Measurements from ENCODE around the gene SLC22A13. TPM values are rescaled to one million over a fixed set of nuclear protein-coding genes. Genes with fewer than 3 reads are reported as not detected.

SLC22A13 gene
- total RNA-seq, 4 donors from 2014 or later: 0.16 to 1.3 (median 0.69) TPM

- no peak overlapping the region for H3K27ac ChIP-seq
- peaks cover 0 to 9% of the 10 kb centered on the region in 2 donors for H3K36me3 ChIP-seq
- H3K4me1 ChIP-seq: no peaks in the 10 kb centered on the region
- H3K27me3 ChIP-seq: no peaks in the 10 kb centered on the region
- TF ChIP-seq, protein P1, sequence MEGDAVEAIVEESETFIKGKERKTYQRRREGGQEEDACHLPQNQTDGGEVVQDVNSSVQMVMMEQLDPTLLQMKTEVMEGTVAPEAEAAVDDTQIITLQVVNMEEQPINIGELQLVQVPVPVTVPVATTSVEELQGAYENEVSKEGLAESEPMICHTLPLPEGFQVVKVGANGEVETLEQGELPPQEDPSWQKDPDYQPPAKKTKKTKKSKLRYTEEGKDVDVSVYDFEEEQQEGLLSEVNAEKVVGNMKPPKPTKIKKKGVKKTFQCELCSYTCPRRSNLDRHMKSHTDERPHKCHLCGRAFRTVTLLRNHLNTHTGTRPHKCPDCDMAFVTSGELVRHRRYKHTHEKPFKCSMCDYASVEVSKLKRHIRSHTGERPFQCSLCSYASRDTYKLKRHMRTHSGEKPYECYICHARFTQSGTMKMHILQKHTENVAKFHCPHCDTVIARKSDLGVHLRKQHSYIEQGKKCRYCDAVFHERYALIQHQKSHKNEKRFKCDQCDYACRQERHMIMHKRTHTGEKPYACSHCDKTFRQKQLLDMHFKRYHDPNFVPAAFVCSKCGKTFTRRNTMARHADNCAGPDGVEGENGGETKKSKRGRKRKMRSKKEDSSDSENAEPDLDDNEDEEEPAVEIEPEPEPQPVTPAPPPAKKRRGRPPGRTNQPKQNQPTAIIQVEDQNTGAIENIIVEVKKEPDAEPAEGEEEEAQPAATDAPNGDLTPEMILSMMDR (IDR thresholded peaks at IDR 0.05): no peak
- no peak for TF ChIP-seq POLR2AphosphoS5 (IDR thresholded peaks at IDR 0.05)
- no peak for TF ChIP-seq POLR2A (IDR thresholded peaks at IDR 0.05)
- no peak for TF ChIP-seq EP300 (IDR thresholded peaks at IDR 0.05)
- no peak for ATAC-seq
- WGBS, 2 donors (ENCODE audit: low coverage in 1 of 2): 63 to 76% methylated on average over 5 of the region's 5 CpGs
- no peak overlapping the region for H3K4me3 ChIP-seq
- no peaks in the 10 kb centered on the region for H3K9me3 ChIP-seq
These were observed 2.5 kb downstream of the SLC22A13 start for GRCh38 chr3:38268087-38268486.

DNA sequence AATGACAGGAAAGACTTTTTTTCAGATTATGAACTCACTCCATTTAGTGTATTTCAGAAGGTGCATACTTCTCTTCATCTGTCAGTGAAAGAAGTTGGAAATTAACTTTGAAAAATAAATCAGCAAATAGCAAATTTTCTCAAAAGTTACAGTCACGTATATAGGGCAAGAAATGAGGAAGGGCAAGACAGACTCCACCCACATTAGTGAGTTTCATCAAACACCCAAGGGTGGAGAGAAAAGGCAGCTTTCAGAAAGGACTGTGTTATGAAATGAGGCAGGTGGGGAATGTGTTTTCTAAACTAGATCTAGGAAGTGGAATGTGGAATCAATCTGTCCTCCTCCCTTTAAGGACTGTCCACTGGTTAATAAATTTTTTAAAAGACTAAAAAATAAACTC, 2.9 kb downstream of the SLC22A13 start:
- H3K9me3 ChIP-seq: no peaks in the 10 kb centered on the region
- H3K27ac ChIP-seq: no peak overlapping the region
- WGBS, 2 donors (ENCODE audit: low coverage in 1 of 2): 55 to 57% methylated on average over 1 of the region's 1 CpG
- TF ChIP-seq, protein P1 (IDR thresholded peaks at IDR 0.05): no peak
- TF ChIP-seq EP300 (IDR thresholded peaks at IDR 0.05) (no peak), POLR2AphosphoS5 (IDR thresholded peaks at IDR 0.05) (no peak), POLR2A (IDR thresholded peaks at IDR 0.05) (no peak)
- no peaks in the 10 kb centered on the region for H3K4me1 ChIP-seq
- H3K27me3 ChIP-seq: no peaks in the 10 kb centered on the region
- ATAC-seq: no peak
- peaks cover 0 to 9% of the 10 kb centered on the region in 2 donors for H3K36me3 ChIP-seq
- no peak overlapping the region for H3K4me3 ChIP-seq

- H3K27me3 ChIP-seq: no peaks in the 10 kb centered on the region
- H3K9me3 ChIP-seq: no peaks in the 10 kb centered on the region
- H3K36me3 ChIP-seq: peaks cover 0 to 24% of the 10 kb centered on the region in 2 donors
- WGBS, 2 donors (ENCODE audit: low coverage in 1 of 2): 85 to 90% methylated on average over 3 of the region's 3 CpGs
- no peak overlapping the region for H3K4me3 ChIP-seq
- TF ChIP-seq EP300 (IDR thresholded peaks at IDR 0.05) (no peak), POLR2A (IDR thresholded peaks at IDR 0.05) (no peak), POLR2AphosphoS5 (IDR thresholded peaks at IDR 0.05) (no peak)
- TF ChIP-seq, protein P1 (IDR thresholded peaks at IDR 0.05): no peak
- no peak for ATAC-seq
- H3K4me1 ChIP-seq: no peaks in the 10 kb centered on the region
- H3K27ac ChIP-seq: no peak overlapping the region
These were observed 5.0 kb downstream of the SLC22A13 start for GRCh38 chr3:38270606-38271005.

- Histone ChIP-seq H3K9me3 (no peaks in the 10 kb centered on the region), H3K4me3 (no peak overlapping the region), H3K36me3 (peaks cover 0 to 27% of the 10 kb centered on the region in 2 donors), H3K4me1 (no peaks in the 10 kb centered on the region), H3K27me3 (no peaks in the 10 kb centered on the region), H3K27ac (no peak overlapping the region)
- TF ChIP-seq POLR2A (IDR thresholded peaks at IDR 0.05) (no peak), EP300 (IDR thresholded peaks at IDR 0.05) (no peak), POLR2AphosphoS5 (IDR thresholded peaks at IDR 0.05) (no peak)
- TF ChIP-seq, protein P1 (IDR thresholded peaks at IDR 0.05): no peak
- no peak for ATAC-seq
- 77 to 94% methylated on average over 3 to 4 of the region's 5 CpGs for WGBS, 2 donors (ENCODE audit: low coverage in 1 of 2)
These were observed 5.9 kb downstream of the SLC22A13 start for GRCh38 chr3:38271553-38271952.

- peaks cover 0 to 41% of the 10 kb centered on the region in 2 donors for H3K36me3 ChIP-seq
- ATAC-seq: no peak
- WGBS, 2 donors (ENCODE audit: low coverage in 1 of 2): 90 to 97% methylated on average over 2 to 6 of the region's 21 CpGs
- no peaks in the 10 kb centered on the region for H3K27me3 ChIP-seq
- TF ChIP-seq POLR2AphosphoS5 (IDR thresholded peaks at IDR 0.05) (no peak), POLR2A (IDR thresholded peaks at IDR 0.05) (no peak), EP300 (IDR thresholded peaks at IDR 0.05) (no peak)
- TF ChIP-seq, protein P1 (IDR thresholded peaks at IDR 0.05): no peak
- no peaks in the 10 kb centered on the region for H3K4me1 ChIP-seq
- no peak overlapping the region for H3K27ac ChIP-seq
- no peaks in the 10 kb centered on the region for H3K9me3 ChIP-seq
- H3K4me3 ChIP-seq: no peak overlapping the region
These were observed 9.4 kb downstream of the SLC22A13 start for GRCh38 chr3:38274864-38275649.
